Measurements from ENCODE around the gene CFAP210. TPM values are rescaled to one million over a fixed set of nuclear protein-coding genes. Genes with fewer than 3 reads are reported as not detected.

Gene CFAP210
- total and polyA plus RNA-seq, 10 of the 15 experiments (the other 5 are each of a cell fraction or from before 2014, with no cell fraction given), result not detected

DNA sequence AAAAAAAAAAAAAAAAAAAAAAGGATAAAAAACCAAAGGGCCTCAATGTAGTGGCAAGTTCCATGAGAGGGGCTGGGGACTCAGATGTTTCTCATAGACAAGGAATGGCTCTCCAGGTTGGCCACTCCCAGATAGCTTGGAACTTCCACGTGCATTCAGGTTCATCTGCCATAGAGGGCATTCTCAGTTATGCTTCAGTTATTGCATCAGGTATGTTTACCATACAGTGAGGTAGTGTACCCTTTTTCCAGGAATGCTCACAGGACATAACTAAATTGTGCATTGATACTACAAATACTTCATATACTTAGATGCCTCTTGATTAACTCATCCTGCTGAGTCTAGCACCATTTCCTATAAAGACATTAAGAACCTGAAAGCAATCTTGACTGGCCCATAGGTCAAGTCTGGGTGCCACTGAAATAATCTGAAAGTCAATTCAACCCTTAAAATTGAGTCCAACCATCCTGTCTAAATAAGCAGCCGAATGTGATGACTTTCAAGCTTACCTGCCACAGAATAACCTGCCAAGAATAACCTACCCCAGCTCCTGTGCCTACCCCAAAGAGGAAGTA is 24.8 kb upstream of the CFAP210 start:
- H3K36me3 ChIP-seq (ENCODE audit: control insufficient read depth in 2 of 2, insufficient read depth in 2 of 2, low read length in 1 of 2), result no peaks in the 10 kb centered on the region
- H2AFZ ChIP-seq (ENCODE audit: control insufficient read depth, low read depth, low read length), result no peak overlapping the region
- POLR2A ChIA-PET, result no interaction called here
- SMC1A ChIA-PET (ENCODE audit: uncharacterized antibody, unreplicated experiment), result interaction anchor here (1.2 kb wide), 1 partner anchor 32 kb away, joined by 4 read pairs; no protein-coding TSS in a partner anchor
- in situ Hi-C loops (cut with MboI) (no loop called here), intact Hi-C loops (cut with micrococcal nuclease; ENCODE audit: unreplicated experiment) (no loop called here)
- H3K27ac ChIP-seq (ENCODE audit: control insufficient read depth, insufficient read depth), result no peak overlapping the region
- BruUV-seq (replicated peaks), result no TSS peak
- TF ChIP-seq, protein P1, sequence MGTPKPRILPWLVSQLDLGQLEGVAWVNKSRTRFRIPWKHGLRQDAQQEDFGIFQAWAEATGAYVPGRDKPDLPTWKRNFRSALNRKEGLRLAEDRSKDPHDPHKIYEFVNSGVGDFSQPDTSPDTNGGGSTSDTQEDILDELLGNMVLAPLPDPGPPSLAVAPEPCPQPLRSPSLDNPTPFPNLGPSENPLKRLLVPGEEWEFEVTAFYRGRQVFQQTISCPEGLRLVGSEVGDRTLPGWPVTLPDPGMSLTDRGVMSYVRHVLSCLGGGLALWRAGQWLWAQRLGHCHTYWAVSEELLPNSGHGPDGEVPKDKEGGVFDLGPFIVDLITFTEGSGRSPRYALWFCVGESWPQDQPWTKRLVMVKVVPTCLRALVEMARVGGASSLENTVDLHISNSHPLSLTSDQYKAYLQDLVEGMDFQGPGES (IDR thresholded peaks at IDR 0.05), result no peak
- TF ChIP-seq TAF1 (IDR thresholded peaks at IDR 0.05; ENCODE audit: borderline replicate concordance, low read depth, low read length) (no peak), JUND (IDR thresholded peaks at IDR 0.05; ENCODE audit: low read depth, low read length) (no peak), CHD1 (IDR thresholded peaks at IDR 0.05; ENCODE audit: low read depth, low read length) (no peak), ZBED1 (IDR thresholded peaks at IDR 0.05; ENCODE audit: borderline replicate concordance) (no peak), YBX1 (IDR thresholded peaks at IDR 0.05) (no peak), FOXM1 (IDR thresholded peaks at IDR 0.05; ENCODE audit: low read depth, low read length) (no peak), KDM1A (IDR thresholded peaks at IDR 0.05; ENCODE audit: borderline replicate concordance) (no peak), EGR1 (IDR thresholded peaks at IDR 0.05; ENCODE audit: borderline replicate concordance in 1 of 2, low read depth in 2 of 2, low read length in 2 of 2) (no peak), SPI1 (IDR thresholded peaks at IDR 0.05; ENCODE audit: borderline replicate concordance, insufficient read depth, low read depth, low read length) (no peak)
- TF ChIP-seq, protein P2, sequence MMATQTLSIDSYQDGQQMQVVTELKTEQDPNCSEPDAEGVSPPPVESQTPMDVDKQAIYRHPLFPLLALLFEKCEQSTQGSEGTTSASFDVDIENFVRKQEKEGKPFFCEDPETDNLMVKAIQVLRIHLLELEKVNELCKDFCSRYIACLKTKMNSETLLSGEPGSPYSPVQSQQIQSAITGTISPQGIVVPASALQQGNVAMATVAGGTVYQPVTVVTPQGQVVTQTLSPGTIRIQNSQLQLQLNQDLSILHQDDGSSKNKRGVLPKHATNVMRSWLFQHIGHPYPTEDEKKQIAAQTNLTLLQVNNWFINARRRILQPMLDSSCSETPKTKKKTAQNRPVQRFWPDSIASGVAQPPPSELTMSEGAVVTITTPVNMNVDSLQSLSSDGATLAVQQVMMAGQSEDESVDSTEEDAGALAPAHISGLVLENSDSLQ (IDR thresholded peaks at IDR 0.05), result no peak
- TF ChIP-seq, protein P3, sequence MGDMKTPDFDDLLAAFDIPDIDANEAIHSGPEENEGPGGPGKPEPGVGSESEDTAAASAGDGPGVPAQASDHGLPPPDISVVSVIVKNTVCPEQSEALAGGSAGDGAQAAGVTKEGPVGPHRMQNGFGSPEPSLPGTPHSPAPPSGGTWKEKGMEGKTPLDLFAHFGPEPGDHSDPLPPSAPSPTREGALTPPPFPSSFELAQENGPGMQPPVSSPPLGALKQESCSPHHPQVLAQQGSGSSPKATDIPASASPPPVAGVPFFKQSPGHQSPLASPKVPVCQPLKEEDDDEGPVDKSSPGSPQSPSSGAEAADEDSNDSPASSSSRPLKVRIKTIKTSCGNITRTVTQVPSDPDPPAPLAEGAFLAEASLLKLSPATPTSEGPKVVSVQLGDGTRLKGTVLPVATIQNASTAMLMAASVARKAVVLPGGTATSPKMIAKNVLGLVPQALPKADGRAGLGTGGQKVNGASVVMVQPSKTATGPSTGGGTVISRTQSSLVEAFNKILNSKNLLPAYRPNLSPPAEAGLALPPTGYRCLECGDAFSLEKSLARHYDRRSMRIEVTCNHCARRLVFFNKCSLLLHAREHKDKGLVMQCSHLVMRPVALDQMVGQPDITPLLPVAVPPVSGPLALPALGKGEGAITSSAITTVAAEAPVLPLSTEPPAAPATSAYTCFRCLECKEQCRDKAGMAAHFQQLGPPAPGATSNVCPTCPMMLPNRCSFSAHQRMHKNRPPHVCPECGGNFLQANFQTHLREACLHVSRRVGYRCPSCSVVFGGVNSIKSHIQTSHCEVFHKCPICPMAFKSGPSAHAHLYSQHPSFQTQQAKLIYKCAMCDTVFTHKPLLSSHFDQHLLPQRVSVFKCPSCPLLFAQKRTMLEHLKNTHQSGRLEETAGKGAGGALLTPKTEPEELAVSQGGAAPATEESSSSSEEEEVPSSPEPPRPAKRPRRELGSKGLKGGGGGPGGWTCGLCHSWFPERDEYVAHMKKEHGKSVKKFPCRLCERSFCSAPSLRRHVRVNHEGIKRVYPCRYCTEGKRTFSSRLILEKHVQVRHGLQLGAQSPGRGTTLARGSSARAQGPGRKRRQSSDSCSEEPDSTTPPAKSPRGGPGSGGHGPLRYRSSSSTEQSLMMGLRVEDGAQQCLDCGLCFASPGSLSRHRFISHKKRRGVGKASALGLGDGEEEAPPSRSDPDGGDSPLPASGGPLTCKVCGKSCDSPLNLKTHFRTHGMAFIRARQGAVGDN (IDR thresholded peaks at IDR 0.05), result no peak
- TF ChIP-seq, protein P4, sequence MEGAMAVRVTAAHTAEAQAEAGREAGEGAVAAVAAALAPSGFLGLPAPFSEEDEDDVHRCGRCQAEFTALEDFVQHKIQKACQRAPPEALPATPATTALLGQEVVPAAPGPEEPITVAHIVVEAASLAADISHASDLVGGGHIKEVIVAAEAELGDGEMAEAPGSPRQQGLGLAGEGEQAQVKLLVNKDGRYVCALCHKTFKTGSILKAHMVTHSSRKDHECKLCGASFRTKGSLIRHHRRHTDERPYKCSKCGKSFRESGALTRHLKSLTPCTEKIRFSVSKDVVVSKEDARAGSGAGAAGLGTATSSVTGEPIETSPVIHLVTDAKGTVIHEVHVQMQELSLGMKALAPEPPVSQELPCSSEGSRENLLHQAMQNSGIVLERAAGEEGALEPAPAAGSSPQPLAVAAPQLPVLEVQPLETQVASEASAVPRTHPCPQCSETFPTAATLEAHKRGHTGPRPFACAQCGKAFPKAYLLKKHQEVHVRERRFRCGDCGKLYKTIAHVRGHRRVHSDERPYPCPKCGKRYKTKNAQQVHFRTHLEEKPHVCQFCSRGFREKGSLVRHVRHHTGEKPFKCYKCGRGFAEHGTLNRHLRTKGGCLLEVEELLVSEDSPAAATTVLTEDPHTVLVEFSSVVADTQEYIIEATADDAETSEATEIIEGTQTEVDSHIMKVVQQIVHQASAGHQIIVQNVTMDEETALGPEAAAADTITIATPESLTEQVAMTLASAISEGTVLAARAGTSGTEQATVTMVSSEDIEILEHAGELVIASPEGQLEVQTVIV (IDR thresholded peaks at IDR 0.05; ENCODE audit: borderline replicate concordance, partially characterized antibody), result no peak
- peak; percentile 61 for ATAC-seq
- H3K9me3 ChIP-seq (replicated peaks; ENCODE audit: control insufficient read depth, insufficient read depth, low read length), result no peaks in the 10 kb centered on the region
- H3K27me3 ChIP-seq (replicated peaks in 1 of 2; ENCODE audit: control insufficient read depth in 2 of 2, insufficient read depth in 2 of 2, low read length in 1 of 2), result no peaks in the 10 kb centered on the region
- no peak for DNase-seq (ENCODE audit: low read depth, low spot score)
- RAD21 ChIA-PET (ENCODE audit: unreplicated experiment), result no interaction called here
- CTCF ChIA-PET, result no interaction called here
- 47% methylated on average over 2 of the region's 2 CpGs for WGBS (ENCODE audit: insufficient coverage, insufficient replicate concordance, low lambda C conversion rate, missing lambda C conversion rate)
- no peak for FAIRE-seq
- no peaks in the 10 kb centered on the region; the same call in 1 of the 2 replicates for H3K4me1 ChIP-seq (ENCODE audit: control insufficient read depth, insufficient read depth, low read length)
- H3K4me3 ChIP-seq, result no peak overlapping the region
- no peaks in the 10 kb centered on the region for H4K20me1 ChIP-seq (ENCODE audit: control insufficient read depth, insufficient read depth)
- no peak overlapping the region for H3K9ac ChIP-seq (ENCODE audit: control insufficient read depth, insufficient read depth, low read length)
- H3K79me2 ChIP-seq (ENCODE audit: control insufficient read depth, insufficient read depth, low read length), result no peaks in the 10 kb centered on the region
- H3K4me2 ChIP-seq (ENCODE audit: control insufficient read depth, insufficient read depth), result no peak overlapping the region

Data from GM12878 (cell line).